Right ventricle myocardium superior (tissue), 1 donor: Measurements from ENCODE around the gene ANKRD29. TPM values are rescaled to one million over a fixed set of nuclear protein-coding genes. Genes with fewer than 3 reads are reported as not detected.
"Not testable (repeated sequence)": the region's sequence is repeated elsewhere in the genome, so short reads cannot be mapped to it uniquely, and the experiment has no call there.

ENCODE experiments used
- ATAC-seq: fragments of 200-7000 bp; cut with Tn5 transposase; one replicate; pipeline ENCODE4 v1.9.1; 2020; ENCODE audit warnings: mild to moderate bottlenecking; ENCODE audit not compliant: poor library complexity
- DNase-seq: peaks from one replicate; pipeline ENCODE4 v3.0.0-alpha.2; 2020
- intact Hi-C: fragments of 100-400 bp; cut with DNase I; formaldehyde crosslinking; loops from one replicate; pipeline ENCODE4 v1.11.2; 2022
- total RNA-seq: library from RNA; stranded (reverse); fragmentation: NEBNext Ultra II Directional; extraction: Animal tissue kit (Norgen Biotek cat#: 25700); gene quantifications from one replicate; pipeline ENCODE4 v1.2.1, GENCODE V29; 2021
- donor health status: DM: no; HTN: yes; CAD: no; lungs with severe emphysema.

The ANKRD29 gene
- total RNA-seq, 1 donor from 2014 or later, result 7.0 TPM

DNA sequence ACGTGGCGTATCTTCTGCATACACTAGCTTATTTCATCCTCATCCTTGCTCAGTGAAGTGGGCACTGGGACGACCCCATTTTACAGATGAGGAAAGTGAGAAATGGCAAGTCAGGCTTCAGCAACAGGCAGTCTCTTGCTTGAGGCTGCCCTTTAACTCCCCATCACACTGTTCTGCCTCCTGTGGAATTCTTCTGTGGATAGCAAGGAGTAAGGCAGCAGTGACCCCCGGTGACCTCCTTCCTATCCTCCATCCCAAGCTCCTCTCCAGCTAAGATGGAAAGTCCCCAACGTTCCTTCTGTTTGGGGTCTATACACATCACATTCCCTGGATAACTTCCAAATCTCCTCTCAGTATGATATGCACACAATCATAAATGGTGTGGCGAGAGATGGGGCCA, 10.5 kb downstream of the ANKRD29 start:
- intact Hi-C loops, result no loop called here
- ATAC-seq, result no peak
- no peak for DNase-seq

DNA sequence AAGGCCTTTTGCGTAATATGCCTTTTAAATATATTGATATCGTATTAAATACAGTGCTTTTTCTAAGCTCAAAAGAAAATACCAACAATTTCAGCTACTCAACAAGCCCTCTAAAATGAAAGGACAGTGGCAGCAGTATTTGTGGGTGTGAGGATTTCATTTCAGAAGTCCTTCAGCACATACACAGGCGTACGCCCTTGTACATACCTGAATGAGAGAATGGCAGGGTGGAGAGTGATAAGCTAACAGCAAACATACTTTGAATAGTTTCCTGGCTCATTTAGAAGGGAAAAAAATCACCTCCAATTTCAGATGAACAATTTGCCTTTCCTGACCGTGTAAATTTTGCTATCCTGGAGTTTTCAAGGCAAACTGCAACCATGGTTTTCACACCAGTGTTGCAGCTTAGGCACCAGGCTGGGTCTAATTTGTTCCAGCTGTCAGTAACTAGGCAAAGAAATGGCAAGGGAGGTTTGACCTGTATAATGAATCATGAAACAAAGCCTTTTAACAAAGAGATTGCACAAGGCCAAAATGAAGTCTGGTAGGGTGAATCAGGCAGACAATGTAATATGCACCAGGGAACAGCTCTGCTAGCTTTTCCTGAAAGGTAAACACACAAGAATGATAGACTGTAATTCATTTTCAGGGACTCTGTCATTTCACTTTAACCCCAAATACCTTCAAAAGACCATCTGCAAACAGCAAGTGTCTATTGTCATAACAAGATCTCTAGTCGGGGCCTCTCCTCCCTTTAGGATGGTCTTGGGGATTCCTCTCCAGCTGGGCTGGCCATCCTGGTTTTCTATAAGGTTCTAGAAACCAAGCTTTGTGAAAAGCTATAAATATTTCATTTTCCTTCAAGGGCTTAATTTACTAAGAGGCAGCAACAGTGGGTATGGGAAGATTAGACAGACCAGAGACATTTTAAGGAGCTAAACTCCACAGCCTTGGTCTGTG, 11.5 kb downstream of the ANKRD29 start:
- intact Hi-C loops, result no loop called here
- ATAC-seq, result no peak

DNA sequence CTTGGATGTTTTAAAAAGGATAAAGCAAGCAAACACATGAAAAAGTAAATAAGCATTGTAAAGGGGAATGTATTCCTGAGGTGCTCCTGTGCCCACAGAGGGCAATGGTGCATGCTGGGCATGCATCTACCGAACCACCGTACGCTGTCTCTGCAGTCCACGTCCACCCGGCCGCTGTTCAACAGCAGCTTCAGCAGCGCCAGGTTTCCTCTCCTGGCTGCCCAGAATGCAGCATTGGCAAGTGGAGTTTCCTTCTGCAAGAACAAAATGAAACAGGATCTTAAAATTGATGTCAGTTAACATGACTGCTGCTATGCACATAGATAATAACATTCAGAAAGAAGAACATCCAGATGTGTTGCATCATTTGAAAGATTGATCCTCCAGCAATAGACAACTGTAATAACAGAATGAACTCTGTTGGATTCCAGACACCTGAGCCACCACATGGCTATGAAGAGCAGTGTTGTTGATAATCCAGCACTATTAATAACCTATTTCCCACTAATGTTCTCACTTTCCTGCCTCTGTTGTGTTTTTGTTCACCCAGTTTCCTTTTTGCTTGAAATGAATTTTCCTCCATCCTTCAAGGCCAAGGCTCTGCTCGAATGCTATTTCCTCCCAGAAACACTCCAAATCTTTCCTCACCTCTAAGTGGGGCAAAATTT, 13.6 kb downstream of the ANKRD29 start:
- no peak for DNase-seq
- intact Hi-C loops, result no loop called here
- peak; percentile 56 for ATAC-seq

More for the DNA sequence above, 11.5 kb downstream of the ANKRD29 start:
- no peak for DNase-seq

DNA sequence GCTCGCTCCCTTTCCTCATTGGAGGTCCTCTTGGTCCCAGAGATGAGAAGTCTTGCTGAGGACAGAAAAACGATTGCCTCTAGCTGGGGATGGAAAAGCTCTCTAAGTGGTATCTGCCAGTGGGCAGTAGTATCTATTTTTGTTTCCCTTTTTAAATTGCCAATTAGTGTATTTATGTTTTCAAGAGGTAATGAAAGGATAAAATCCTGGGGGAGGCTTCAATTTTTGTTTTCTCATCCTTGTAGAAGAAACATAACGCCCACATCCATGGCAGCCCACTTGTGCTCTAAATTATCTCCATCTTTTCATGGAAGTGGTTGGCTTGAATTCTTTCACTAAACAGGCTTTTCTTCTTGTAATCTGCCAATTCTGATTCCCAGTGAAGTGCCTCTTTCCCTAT, 14.3 kb downstream of the ANKRD29 start:
- no peak for DNase-seq
- intact Hi-C loops, result no loop called here
- no peak for ATAC-seq

DNA sequence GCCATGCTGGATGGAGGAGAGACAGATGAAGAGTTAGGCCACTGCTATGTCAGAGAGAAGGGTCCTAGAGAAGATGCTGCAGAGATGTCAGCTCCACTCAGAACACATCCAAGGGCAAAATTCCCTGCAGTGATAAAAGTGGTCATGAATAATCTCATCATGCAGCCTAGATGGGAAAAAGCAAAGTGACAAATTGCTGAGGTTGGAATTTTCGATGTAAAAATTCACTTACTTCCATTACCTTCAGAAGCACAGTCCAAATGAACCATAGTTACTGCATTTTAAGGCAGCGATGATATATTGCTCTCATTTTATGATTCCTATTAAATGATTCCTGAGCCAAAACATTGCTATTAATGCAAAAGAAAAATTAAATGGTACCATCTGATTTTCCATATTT, 16.4 kb downstream of the ANKRD29 start:
- DNase-seq, result no peak
- intact Hi-C loops, result no loop called here
- ATAC-seq, result no peak

DNA sequence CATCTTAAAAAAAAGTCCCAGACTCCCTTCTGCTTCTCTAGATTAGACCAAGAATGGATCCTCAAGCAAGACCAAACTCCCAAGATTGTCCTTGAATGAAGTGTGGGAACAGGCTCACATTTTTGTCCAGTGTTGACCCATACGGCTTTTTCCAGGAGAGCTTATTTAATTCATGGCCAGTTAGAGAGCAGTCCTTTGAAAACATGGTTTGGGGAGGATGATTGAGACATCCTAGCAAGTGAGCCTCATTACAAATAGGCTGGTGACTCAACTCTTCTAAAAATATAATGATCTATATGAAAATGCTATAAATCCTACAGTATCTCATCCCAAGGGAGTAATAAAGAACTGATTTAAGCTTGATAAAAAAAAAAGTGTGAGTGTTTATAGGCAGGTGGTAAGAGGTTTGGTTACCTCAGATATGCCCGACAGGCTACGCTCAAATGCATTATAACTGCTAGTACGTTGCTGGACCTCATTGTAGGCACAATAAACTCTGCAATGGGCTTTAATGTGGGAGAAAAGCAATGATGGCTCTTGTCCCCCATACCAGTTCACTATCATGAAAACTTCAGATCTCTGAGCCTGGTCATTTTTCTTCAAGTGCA, 17.0 kb downstream of the ANKRD29 start:
- ATAC-seq (no peak), DNase-seq (no peak)
- intact Hi-C loops, result no loop called here

DNA sequence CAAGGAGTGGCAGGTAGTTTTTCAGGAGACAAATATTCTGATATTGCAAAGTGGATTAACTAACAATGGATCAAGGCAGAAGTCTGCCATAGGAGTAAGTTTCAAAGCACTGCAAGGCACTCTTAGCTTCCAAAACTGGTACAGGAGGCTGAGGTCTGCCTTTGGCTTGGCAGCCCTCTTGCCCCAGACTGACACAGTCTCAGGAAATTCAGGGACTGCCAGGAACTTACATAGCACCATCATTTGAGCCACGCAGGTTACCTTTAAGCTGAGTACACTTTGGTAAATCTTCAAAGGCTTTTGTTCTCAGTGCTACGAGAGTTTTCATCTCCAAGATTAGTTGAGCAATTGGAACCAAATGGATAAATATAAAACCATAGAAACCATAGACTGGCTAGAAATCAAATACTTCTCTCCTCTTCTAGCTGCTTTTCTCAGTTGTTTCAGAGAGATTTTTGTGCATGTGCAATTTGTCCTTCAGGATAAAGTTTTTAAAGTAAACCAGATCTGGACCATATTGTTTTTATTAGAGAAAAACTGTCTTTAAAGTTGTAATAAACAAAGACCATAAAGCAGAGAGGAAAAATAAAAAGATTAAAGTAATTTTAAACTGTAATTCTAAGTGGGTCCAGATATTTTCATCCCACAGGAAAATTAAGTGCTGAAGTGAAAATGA, 18.8 kb downstream of the ANKRD29 start:
- DNase-seq (no peak), ATAC-seq (no peak)
- intact Hi-C loops, result no loop called here

DNA sequence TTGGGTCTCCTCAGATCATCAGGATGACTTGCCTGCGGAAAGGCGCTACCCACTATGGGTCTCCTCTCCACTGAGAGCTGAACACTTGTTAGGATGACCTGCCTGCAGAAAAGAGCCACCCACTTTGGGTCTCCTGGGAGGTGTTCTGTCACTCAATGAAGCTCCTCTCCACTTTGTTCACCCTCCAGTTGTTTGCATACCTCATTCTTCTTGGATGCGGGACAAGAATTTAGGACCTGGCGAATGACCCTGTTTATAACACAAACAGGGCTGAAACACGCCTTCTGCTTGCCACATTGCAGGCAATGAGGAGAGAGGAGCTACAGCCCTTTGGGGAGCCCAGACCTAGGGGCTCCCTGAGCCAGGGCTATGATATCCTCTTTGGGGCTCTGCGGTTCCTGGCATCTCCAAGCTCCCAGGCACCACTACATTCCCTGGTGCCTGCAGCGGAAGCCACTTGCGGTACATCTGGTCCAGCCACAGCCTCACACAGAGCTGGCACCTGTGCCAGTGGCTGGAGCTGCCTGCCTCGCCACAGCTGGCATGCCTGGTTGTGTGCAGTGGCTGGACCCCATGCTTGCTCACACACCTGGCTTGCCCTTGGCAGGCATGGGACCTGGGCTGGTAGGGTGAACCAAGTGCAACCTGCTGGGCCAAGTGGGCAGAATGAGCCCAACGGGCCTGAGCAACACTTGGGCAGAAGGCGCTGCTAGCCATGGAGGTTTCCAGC, 20.6 kb downstream of the ANKRD29 start:
- DNase-seq (no peak), ATAC-seq (no peak)
- intact Hi-C loops, result no loop called here

DNA sequence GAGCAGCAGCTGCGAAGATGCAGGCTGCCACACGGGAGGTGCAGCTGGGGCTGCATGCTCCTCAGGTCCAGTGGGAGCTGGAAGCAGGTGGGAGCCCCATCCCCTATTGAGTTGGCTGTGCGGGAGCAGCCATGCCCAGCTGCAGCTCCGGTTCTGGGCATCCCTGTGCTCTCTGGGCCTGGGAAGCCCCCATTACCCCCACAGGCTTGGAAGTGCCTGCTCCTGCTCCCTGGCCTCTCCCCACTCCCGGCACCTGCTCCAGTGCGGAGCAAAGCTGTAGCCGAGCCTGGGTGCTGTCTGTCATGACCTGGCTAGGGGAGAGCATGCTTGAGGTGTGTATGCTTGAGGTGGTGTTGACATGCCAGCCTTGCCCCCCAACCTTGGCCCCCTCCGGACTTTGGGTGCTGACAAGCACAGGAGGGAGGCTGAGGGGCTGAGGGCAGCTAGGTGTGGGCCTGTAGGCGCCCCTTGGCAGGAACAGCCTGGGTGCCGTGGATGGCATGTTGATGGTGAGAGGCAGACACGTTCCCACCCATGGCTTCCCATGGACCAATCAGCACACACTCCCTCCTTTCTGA, 21.5 kb downstream of the ANKRD29 start:
- intact Hi-C loops, result no loop called here
- no peak for ATAC-seq
- no peak for DNase-seq

DNA sequence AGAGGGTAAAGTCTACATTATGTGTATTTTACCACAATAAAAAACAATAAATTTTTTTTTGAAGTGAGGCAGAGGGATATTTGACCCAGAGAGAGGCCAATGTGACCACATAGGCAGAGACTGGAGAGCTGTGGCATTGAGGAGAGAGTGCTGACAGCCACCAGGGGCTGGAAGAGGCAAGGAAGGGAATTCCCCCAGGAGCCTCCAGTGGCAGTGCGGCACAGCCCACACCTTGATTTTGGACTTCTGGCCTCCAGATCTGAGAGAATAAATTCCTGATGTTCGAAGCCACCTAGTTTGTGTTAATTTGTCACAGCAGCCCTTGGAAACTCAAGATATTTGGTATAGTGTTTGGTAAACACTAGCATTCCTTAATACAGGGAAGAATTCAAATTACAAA, 22.7 kb downstream of the ANKRD29 start:
- DNase-seq (no peak), ATAC-seq (no peak)
- intact Hi-C loops, result no loop called here

DNA sequence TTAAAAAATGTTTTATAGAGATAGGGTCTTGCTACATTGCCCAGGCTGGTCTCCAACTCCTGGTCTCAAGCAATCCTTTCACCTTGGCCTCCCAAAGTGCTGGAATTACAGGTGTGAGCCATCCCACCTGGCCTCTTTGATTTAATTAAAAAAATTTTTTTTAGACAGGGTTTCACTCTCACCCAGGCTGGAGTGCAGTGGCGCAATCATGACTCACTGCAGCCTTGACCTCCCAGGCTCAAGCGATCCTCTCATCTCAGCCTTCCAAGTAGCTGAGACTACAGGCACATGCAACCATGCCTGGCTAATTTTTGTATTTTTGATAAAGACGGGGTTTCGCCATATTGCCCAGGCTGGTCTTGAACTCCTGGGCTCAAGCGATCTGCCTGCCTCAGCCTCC, 26.3 kb downstream of the ANKRD29 start:
- intact Hi-C loops, ATAC-seq, DNase-seq: not testable (repeated sequence)

DNA sequence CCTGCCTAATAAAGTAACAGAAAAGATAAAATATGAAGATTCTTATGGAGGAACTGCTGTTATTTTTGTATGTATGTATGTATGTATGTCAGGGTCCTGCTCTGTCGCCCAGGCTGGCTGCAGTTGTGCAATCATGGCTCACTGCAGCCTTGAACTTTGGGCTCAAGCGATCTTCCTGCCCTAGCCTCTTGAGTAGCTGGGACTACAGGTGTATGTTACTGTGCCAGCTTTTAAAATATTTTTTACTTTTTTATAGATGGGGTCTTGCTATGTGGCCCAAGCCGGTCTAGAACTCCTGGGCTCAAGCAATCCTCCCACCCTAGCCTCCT, 26.7 kb downstream of the ANKRD29 start:
- ATAC-seq (no peak), DNase-seq (no peak)
- intact Hi-C loops, result no loop called here

DNA sequence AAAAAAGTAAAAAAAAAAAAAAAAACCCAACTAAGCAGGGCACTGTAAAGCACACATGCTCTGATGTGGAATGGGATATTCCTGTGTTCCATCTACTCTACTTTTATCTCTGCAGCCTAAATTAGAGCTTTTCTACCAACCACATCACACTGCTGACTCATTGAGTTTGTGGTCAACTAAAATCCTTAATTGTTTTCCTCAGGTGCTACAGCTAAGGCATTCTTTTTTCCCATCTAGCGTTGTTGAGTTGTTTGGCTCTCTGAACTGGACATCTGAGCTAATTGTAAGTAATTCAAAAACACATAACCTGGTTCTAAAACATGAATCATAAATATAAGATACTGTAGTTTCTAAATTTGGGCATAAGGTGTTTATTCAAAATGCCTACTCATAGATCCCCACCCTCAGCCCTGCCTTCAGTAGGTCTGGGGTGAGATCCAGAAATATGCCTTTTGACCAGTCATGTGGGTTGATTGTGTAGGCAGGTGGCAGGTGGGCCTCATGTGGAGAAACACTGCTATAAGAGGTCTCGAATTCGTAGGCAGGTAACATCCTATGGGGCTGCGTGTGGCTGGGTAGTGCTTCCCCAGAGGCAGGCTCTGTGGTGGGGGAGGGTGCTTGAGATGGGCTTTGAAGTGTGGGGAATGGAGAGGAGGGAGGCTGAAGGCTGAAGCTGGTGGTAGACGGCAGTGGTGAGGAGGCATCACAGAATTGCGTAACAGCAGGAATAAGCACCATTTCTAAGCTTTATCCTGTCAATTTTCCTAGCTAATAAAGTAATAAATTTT, 27.2 kb downstream of the ANKRD29 start:
- ATAC-seq, result no peak
- intact Hi-C loops, result no loop called here
- no peak for DNase-seq

DNA sequence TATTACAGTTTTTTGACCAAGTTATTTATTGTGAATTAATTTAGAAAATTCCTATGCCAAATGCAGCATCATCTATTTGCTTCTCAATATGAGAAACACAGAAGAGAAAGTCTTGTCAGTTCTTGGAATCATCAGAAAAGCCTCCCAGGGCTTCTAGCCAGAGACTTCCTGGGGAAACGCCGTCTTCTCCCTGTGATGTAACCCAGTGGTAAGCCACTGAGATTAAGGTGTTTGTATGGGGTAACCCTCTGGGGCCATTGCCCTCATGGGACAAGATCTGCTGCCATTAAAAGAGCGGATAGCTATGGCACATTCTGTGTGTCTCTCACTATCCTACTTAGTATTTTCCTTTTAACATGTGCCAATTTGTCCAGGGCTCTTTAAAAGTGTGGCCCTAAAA, 28.0 kb downstream of the ANKRD29 start:
- intact Hi-C loops, result no loop called here
- no peak for ATAC-seq
- no peak for DNase-seq

DNA sequence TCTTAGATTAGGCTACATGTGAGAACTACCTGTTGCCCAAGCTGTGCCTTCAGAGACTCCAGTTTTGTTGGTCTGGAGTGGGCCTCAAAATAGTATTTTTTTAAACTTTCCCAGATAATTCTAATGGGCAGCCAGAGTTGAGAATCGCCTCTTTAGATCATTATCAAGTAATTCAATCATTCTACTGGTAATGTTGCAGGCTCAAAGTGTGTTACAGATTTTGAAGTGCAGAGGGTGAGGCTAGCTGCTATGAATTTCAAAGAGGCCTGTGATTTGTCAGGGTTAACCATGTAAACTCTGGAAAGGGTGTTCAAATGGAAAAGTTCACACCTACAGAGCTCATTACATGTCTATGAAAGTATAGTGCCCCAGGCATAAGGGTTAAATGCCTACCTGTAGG, 30.1 kb downstream of the ANKRD29 start:
- intact Hi-C loops, result no loop called here
- ATAC-seq (no peak), DNase-seq (no peak)

DNA sequence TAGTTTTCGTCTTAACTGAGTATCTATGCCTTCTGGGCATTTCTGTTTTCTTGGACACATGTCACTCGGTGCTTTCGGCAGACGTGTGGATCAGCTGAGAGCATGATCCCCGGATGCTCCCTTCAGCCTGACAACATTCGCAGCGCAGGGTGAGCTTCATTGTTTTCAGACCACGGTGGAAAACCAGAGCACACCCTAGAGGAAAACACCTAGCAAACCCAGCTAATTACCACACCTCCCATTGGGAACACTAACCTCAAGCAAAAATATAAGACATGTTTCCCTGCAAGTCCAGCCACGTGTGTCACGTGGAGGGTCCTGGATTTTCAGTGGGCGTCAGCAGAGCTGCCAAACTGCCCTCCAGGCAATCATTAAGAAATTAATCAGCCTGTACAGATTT, 31.0 kb downstream of the ANKRD29 start:
- intact Hi-C loops, result no loop called here
- DNase-seq, result no peak
- ATAC-seq, result no peak

DNA sequence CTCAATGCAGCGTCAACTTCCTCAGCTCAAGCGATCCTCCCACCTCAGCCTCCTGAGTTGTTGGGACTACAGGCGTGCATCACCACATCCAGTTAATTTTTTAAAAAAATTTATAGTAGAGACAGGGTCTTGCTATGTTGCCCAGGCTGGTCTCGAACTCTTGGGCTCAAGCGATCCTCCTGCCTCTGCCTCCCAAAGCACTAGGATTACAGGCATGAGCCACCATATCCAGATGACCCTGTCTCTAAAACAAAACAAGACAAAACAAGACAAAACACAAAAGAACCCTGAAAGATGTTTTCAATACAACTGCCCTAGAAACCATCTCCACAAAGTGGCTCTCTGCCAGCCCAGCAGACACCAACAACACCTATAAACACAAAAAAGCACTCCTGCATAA, 31.4 kb downstream of the ANKRD29 start:
- intact Hi-C loops, result no loop called here
- DNase-seq (no peak), ATAC-seq (no peak)
